Choroid plexus epithelial cell (primary cell): Measurements from ENCODE around the gene LAMA4.

Source experiments
- DNase-seq: peaks from one replicate; pipeline ENCODE4 v3.0.0-alpha.2; 2010; ENCODE audit warnings: low read depth
- H3K4me3 ChIP-seq: 2 replicates; pipeline ENCODE4 v1.5.1; 2011; ENCODE audit warnings: low read depth, mild to moderate bottlenecking, control low read depth, low read length, moderate library complexity
- CTCF ChIP-seq: conservative IDR thresholded peaks from 2 replicates; pipeline ENCODE4 v1.5.1; 2011; ENCODE audit warnings: low read depth, mild to moderate bottlenecking, control low read depth, inconsistent platforms, low read length, moderate library complexity

The LAMA4 gene

GRCh38 chr6:112180095-112180820, 74.1 kb downstream of the LAMA4 start:
- peak; percentile 95 for DNase-seq
- no peak overlapping the region for H3K4me3 ChIP-seq
- peak; percentile 59 for TF ChIP-seq CTCF

- DNase-seq = no peak
- TF ChIP-seq CTCF = no peak
- no peak overlapping the region for H3K4me3 ChIP-seq
Measured at GRCh38 chr6:112179631-112180030, 74.7 kb downstream of the LAMA4 start.

- no peak for TF ChIP-seq CTCF
- DNase-seq = no peak
- H3K4me3 ChIP-seq = no peak overlapping the region
Measured at GRCh38 chr6:112178846-112179245, 75.5 kb downstream of the LAMA4 start.

GRCh38 chr6:112177092-112177491, 77.3 kb downstream of the LAMA4 start:
- no peak for DNase-seq
- H3K4me3 ChIP-seq = no peak overlapping the region
- TF ChIP-seq CTCF = no peak

GRCh38 chr6:112176175-112176574, 78.2 kb downstream of the LAMA4 start:
- TF ChIP-seq CTCF = no peak
- no peak for DNase-seq

GRCh38 chr6:112173221-112173804, 81.1 kb downstream of the LAMA4 start:
- no peak overlapping the region for H3K4me3 ChIP-seq
- TF ChIP-seq CTCF = no peak
- DNase-seq = no peak

More at GRCh38 chr6:112176175-112176574, 78.2 kb downstream of the LAMA4 start:
- H3K4me3 ChIP-seq = no peak overlapping the region

- no peak for TF ChIP-seq CTCF
- no peak for DNase-seq
- H3K4me3 ChIP-seq = no peak overlapping the region
Measured at GRCh38 chr6:112172540-112172939, 81.8 kb downstream of the LAMA4 start.
